H1 (cell line): ENCODE measurements around the gene CEMIP2. TPM values are rescaled to one million over a fixed set of nuclear protein-coding genes. Genes with fewer than 3 reads are reported as not detected.

Experiments used
- CTCF ChIA-PET: fragments of 300-600 bp; sonication (Branson Sonifier 250); formaldehyde crosslinking; loops from one replicate; lab custom pipeline; 2021; ENCODE audit not compliant: partially characterized antibody; lab: Charles Lee
- POLR2A ChIA-PET: fragments of 300-600 bp; sonication (Branson Sonifier 250); formaldehyde crosslinking; loops from one replicate; lab custom pipeline; 2021; ENCODE audit warnings: inconsistent platforms; ENCODE audit not compliant: partially characterized antibody; lab: Charles Lee
- DNase-seq, 2 experiments: peaks; one replicate each; pipeline versions ENCODE4 v3.0.0 to v3.0.0-alpha.2; 2010 to 2022; ENCODE audit warnings: low spot score in 2 of 2, low read depth in 1 of 2, mixed read lengths in 1 of 2
- FAIRE-seq: peaks from 2 replicates; lab custom pipeline; 2011; peaks lifted over from hg19 to GRCh38; lab: Jason Lieb, UNC
- H2AFZ ChIP-seq: 2 replicates; pipeline ENCODE4 v1.8.1; 2012; ENCODE audit warnings: low read length, inconsistent platforms
- H2AK5ac ChIP-seq: 2 replicates; pipeline ENCODE4 v1.6.1; 2013; ENCODE audit warnings: low read depth, low read length
- H2BK120ac ChIP-seq: replicated peaks from 2 replicates; pipeline ENCODE3; 2013; ENCODE audit warnings: low read depth, low read length, inconsistent platforms
- H2BK12ac ChIP-seq: 2 replicates; pipeline ENCODE4 v1.6.1; 2013; ENCODE audit warnings: low read depth, low read length
- H2BK15ac ChIP-seq: 2 replicates; pipeline ENCODE4 v1.6.1; 2013; ENCODE audit warnings: low read length
- H2BK20ac ChIP-seq: 2 replicates; pipeline ENCODE4 v1.6.1; 2013; ENCODE audit warnings: low read length
- H2BK5ac ChIP-seq: 2 replicates; pipeline ENCODE4 v1.6.1; 2013; ENCODE audit warnings: low read depth, low read length
- H3K14ac ChIP-seq: 2 replicates; pipeline ENCODE4 v1.6.1; 2013; ENCODE audit warnings: inconsistent platforms; ENCODE audit not compliant: insufficient read length
- H3K18ac ChIP-seq: 2 replicates; pipeline ENCODE4 v1.6.1; 2013; ENCODE audit warnings: low read length; ENCODE audit errors: extremely low read depth
- H3K23ac ChIP-seq: 2 replicates; pipeline ENCODE4 v1.6.1; 2013; ENCODE audit warnings: inconsistent platforms; ENCODE audit not compliant: insufficient read length
- H3K23me2 ChIP-seq: 2 replicates; pipeline ENCODE4 v1.6.1; 2013; ENCODE audit warnings: low read depth, low read length
- H3K27ac ChIP-seq: 2 replicates; pipeline ENCODE4 v1.6.1; 2011; ENCODE audit warnings: low read depth, low read length, inconsistent platforms
- H3K27me3 ChIP-seq, 4 experiments: replicated peaks in 1 of 4; 1 replicate in 1 of 4; 2 replicates in 3 of 4; pipeline versions ENCODE4 v1.6.1 to v1.8.1; 2011 to 2013; ENCODE audit warnings: low read length in 3 of 4, mild to moderate bottlenecking in 3 of 4, inconsistent platforms in 2 of 4, mixed read lengths in 2 of 4, moderate library complexity in 1 of 4; ENCODE audit not compliant: control insufficient read depth in 3 of 4, insufficient read depth in 3 of 4; ENCODE audit errors: extremely low read depth in 1 of 4
- H3K36me3 ChIP-seq, 4 experiments: 2 replicates each; pipeline versions ENCODE4 v1.6.1 to v1.8.1; 2011 to 2013; ENCODE audit warnings: mild to moderate bottlenecking in 4 of 4, low read length in 3 of 4, moderate library complexity in 2 of 4, control low read depth in 1 of 4, inconsistent platforms in 1 of 4; ENCODE audit not compliant: insufficient read depth in 4 of 4, control insufficient read depth in 2 of 4
- H3K4ac ChIP-seq: replicated peaks from 2 replicates; pipeline ENCODE3; 2013; ENCODE audit warnings: low read length, low read depth, mixed read lengths, inconsistent platforms; ENCODE audit not compliant: insufficient read length
- H3K4me1 ChIP-seq, 4 experiments: replicated peaks in 1 of 4; 1 replicate in 1 of 4; 2 replicates in 3 of 4; pipeline versions ENCODE4 v1.6.1 to v1.8.1; 2011 to 2013; ENCODE audit warnings: low read length in 3 of 4, inconsistent platforms in 2 of 4, mixed read lengths in 1 of 4; ENCODE audit not compliant: insufficient read depth in 4 of 4, control insufficient read depth in 3 of 4
- H3K4me2 ChIP-seq, 2 experiments: 2 replicates each; pipeline versions ENCODE4 v1.6.1 to v1.8.1; 2011 to 2013; ENCODE audit warnings: low read depth in 2 of 2, low read length in 2 of 2, control low read depth in 1 of 2, inconsistent platforms in 1 of 2, mild to moderate bottlenecking in 1 of 2; ENCODE audit not compliant: insufficient read depth in 1 of 2
- H3K4me3 ChIP-seq, 4 experiments: fragments of 200-600, 300-600 bp in 1 of 4; sonication (generic), shearing (Covaris generic), sonication (Bioruptor Twin) in 1 of 4; 2 replicates each; pipeline versions ENCODE4 v1.5.1 to v1.8.1; 2011 to 2016; ENCODE audit warnings: low read length in 4 of 4, low read depth in 3 of 4, control low read depth in 2 of 4, inconsistent platforms in 2 of 4, mild to moderate bottlenecking in 2 of 4, mixed read lengths in 1 of 4, moderate library complexity in 1 of 4; ENCODE audit not compliant: insufficient read depth in 2 of 4; ENCODE audit errors: extremely low read depth in 1 of 4
- H3K56ac ChIP-seq: replicated peaks from 2 replicates; pipeline ENCODE3; 2013; ENCODE audit warnings: low read depth, mild to moderate bottlenecking, mixed read lengths, low read length, inconsistent platforms; ENCODE audit not compliant: insufficient read length
- H3K79me1 ChIP-seq: 2 replicates; pipeline ENCODE4 v1.6.1; 2013; ENCODE audit warnings: low read depth, low read length, control low read depth
- H3K79me2 ChIP-seq, 2 experiments: 2 replicates each; pipeline versions ENCODE4 v1.6.1 to v1.8.1; 2012 to 2013; ENCODE audit warnings: low read length in 2 of 2, mild to moderate bottlenecking in 2 of 2, inconsistent platforms in 1 of 2; ENCODE audit not compliant: insufficient read depth in 2 of 2, control insufficient read depth in 1 of 2
- H3K9ac ChIP-seq, 4 experiments: replicated peaks in 1 of 4; 1 replicate in 1 of 4; 2 replicates in 3 of 4; pipeline versions ENCODE4 v1.6.1 to v1.8.1; 2011 to 2013; ENCODE audit warnings: low read depth in 3 of 4, low read length in 3 of 4, control low read depth in 2 of 4, mild to moderate bottlenecking in 2 of 4, moderate library complexity in 2 of 4, inconsistent platforms in 1 of 4; ENCODE audit errors: extremely low read depth in 1 of 4
- H3K9me3 ChIP-seq, 2 experiments: 2 replicates each; pipeline versions ENCODE4 v1.6.1 to v1.8.1; 2012 to 2013; ENCODE audit warnings: mild to moderate bottlenecking in 2 of 2, moderate library complexity in 2 of 2, control low read depth in 1 of 2, inconsistent platforms in 1 of 2, low read depth in 1 of 2, low read length in 1 of 2, mixed read lengths in 1 of 2; ENCODE audit not compliant: insufficient read depth in 2 of 2
- H4K20me1 ChIP-seq, 2 experiments: replicated peaks in 1 of 2; 2 replicates each; pipeline versions ENCODE3 to v1.8.1; 2011 to 2013; ENCODE audit warnings: inconsistent platforms in 2 of 2, low read length in 2 of 2, mild to moderate bottlenecking in 1 of 2; ENCODE audit not compliant: insufficient read depth in 2 of 2, control insufficient read depth in 1 of 2
- H4K5ac ChIP-seq: 2 replicates; pipeline ENCODE4 v1.6.1; 2013; ENCODE audit warnings: low read length, low read depth, mixed read lengths, inconsistent platforms; ENCODE audit not compliant: insufficient read length
- H4K8ac ChIP-seq: 2 replicates; pipeline ENCODE4 v1.8.0; 2013; ENCODE audit warnings: mild to moderate bottlenecking, moderate library complexity, low read length, inconsistent platforms; ENCODE audit not compliant: insufficient read depth; ENCODE audit errors: extremely low read depth
- H4K91ac ChIP-seq: replicated peaks from 2 replicates; pipeline ENCODE3; 2013; ENCODE audit warnings: low read length, mixed read lengths, inconsistent platforms; ENCODE audit not compliant: insufficient read length
- CHD1 ChIP-seq: IDR thresholded peaks from 2 replicates; pipeline ENCODE4 v1.6.1; 2012; ENCODE audit warnings: low read depth, low read length, improper control_type of control experiment
- HDAC6 ChIP-seq: IDR thresholded peaks from one replicate; pipeline ENCODE4 v1.7.1; 2012; ENCODE audit warnings: low read depth, mild to moderate bottlenecking, inconsistent platforms, low read length, moderate library complexity
- JUND ChIP-seq: IDR thresholded peaks from 2 replicates; pipeline ENCODE4 v1.6.1; 2011; ENCODE audit warnings: mild to moderate bottlenecking, improper control_type of control experiment, low read length
- NANOG ChIP-seq: IDR thresholded peaks from 2 replicates; pipeline ENCODE4 v1.6.1; 2011; ENCODE audit warnings: low read length, low read depth, mild to moderate bottlenecking, inconsistent platforms; ENCODE audit not compliant: insufficient read depth, poor library complexity, severe bottlenecking
- PHF8 ChIP-seq: fragments of 200-600 bp; sonication (generic); conservative IDR thresholded peaks from 2 replicates; pipeline ENCODE4 v1.7.1; 2012; ENCODE audit warnings: low read depth, mild to moderate bottlenecking, inconsistent platforms, low read length, moderate library complexity
- RFX5 ChIP-seq: IDR thresholded peaks from 2 replicates; pipeline ENCODE4 v1.6.1; 2011; ENCODE audit warnings: low read depth, low read length, improper control_type of control experiment, borderline replicate concordance
- WGBS, 2 experiments: shearing (Covaris generic) in 1 of 2; methylation state at CpG; one replicate each; pipeline versions ENCODE4 v1.1.6 to v1.1.7; 2013 to 2015; ENCODE audit warnings: low lambda C conversion rate in 2 of 2, mixed read lengths in 2 of 2, inconsistent platforms in 1 of 2, low coverage in 1 of 2, missing lambda C conversion rate in 1 of 2; ENCODE audit not compliant: insufficient replicate concordance in 2 of 2, insufficient coverage in 1 of 2, insufficient read length in 1 of 2; ENCODE audit errors: extremely low coverage in 1 of 2, missing lambda C conversion rate in 1 of 2; 5-methylcytosine and 5-hydroxymethylcytosine counted together
- polyA plus RNA-seq, 7 experiments: library from polyadenylated mRNA; depleted of rRNA in 3 of 7; stranded (reverse) in 5 of 7; unstranded in 2 of 7; fragments of >200 nt in 5 of 7; fragments of 200-250 nt in 2 of 7; gene quantifications; 1 replicate in 5 of 7; 2 replicates in 1 of 7; 4 replicates in 1 of 7; pipeline versions ENCODE4 v1.2.1 to v1.2.3, GENCODE V29; 2011 to 2013; ENCODE audit warnings: missing spikeins in 2 of 7, mixed read lengths in 2 of 7
- total RNA-seq: library from RNA; stranded (reverse); fragmentation: NEBNext Ultra II Directional; extraction: Animal tissue kit (Norgen Biotek cat#: 25700); gene quantifications from 2 replicates; pipeline ENCODE4 v1.2.1, GENCODE V29; 2021
- TF ChIP-seq, protein P1 (sequence below): IDR thresholded peaks from 2 replicates; pipeline ENCODE4 v1.6.1; 2011; ENCODE audit warnings: low read length, improper control_type of control experiment

CEMIP2 gene
- total and polyA plus RNA-seq, 2 of the 8 experiments (the other 6 are each of a cell fraction or from before 2014, with no cell fraction given) = 25.2 to 52.1 TPM

DNA sequence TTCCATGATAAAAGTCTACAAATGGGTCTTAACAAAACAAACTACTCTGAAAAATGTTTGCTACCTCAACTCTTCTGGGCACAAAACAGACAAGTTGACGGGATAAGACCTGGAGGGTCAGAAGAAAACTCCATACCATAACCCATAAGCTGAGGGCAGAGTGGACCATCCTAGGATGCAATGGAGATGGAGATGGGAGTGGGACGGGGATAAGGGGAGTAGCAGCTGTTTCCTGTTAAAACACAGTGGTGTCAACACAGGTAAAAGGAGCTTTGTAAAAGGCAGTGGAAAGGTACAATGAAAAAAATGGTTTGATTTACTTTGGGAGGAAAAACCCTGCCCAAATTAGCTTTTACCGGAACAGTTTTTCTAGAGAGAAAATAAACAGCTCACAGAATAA is 41.6 kb downstream of the CEMIP2 start:
- H2BK20ac ChIP-seq = no peak overlapping the region
- no peaks in the 10 kb centered on the region for H3K27me3 ChIP-seq
- ChIA-PET POLR2A (no interaction called here), CTCF (interaction anchor here (0.9 to 1.2 kb wide), 4 partner anchors 8 to 122 kb away, joined by 3 to 4 read pairs (median 4); no protein-coding TSS in a partner anchor)
- no peak overlapping the region for H4K8ac ChIP-seq
- no peak overlapping the region for H3K9ac ChIP-seq
- H3K14ac ChIP-seq = no peak overlapping the region
- H4K91ac ChIP-seq = no peak overlapping the region
- H3K79me2 ChIP-seq = no peaks in the 10 kb centered on the region
- H3K9me3 ChIP-seq = no peaks in the 10 kb centered on the region
- peaks cover 19 to 87% (median 45%) of the 10 kb centered on the region in 4 experiments for H3K36me3 ChIP-seq
- WGBS, 2 experiments = 63% methylated on average over 3 of the region's 3 CpGs; no CpG with 5 or more reads in 1 of the 2 experiments
- H3K4me2 ChIP-seq = no peak overlapping the region
- no peaks in the 10 kb centered on the region; the same call in 1 of the 2 replicates for H3K79me1 ChIP-seq
- H3K23me2 ChIP-seq = no peaks in the 10 kb centered on the region
- peaks cover 0 to 2% of the 10 kb centered on the region in 2 experiments for H4K20me1 ChIP-seq
- no peak overlapping the region for H2BK15ac ChIP-seq
- no peak overlapping the region for H2AFZ ChIP-seq
- H2BK12ac ChIP-seq = no peak overlapping the region
- H3K4me1 ChIP-seq = no peaks in the 10 kb centered on the region
- no peak overlapping the region for H3K23ac ChIP-seq
- no peak overlapping the region for H3K4me3 ChIP-seq
- H2BK120ac ChIP-seq = no peak overlapping the region
- no peak overlapping the region for H2BK5ac ChIP-seq
- H3K56ac ChIP-seq = no peak overlapping the region
- TF ChIP-seq, protein P1, sequence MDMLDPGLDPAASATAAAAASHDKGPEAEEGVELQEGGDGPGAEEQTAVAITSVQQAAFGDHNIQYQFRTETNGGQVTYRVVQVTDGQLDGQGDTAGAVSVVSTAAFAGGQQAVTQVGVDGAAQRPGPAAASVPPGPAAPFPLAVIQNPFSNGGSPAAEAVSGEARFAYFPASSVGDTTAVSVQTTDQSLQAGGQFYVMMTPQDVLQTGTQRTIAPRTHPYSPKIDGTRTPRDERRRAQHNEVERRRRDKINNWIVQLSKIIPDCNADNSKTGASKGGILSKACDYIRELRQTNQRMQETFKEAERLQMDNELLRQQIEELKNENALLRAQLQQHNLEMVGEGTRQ = no peak
- TF ChIP-seq NANOG (no peak), CHD1 (no peak), RFX5 (no peak), PHF8 (no peak), JUND (no peak), HDAC6 (no peak)
- no peak for DNase-seq
- no peak overlapping the region for H2AK5ac ChIP-seq
- FAIRE-seq = no peak
- H3K18ac ChIP-seq = no peak overlapping the region
- H4K5ac ChIP-seq = no peak overlapping the region
- H3K27ac ChIP-seq = no peak overlapping the region
- no peak overlapping the region for H3K4ac ChIP-seq
